CD4-positive, CD25-positive, alpha-beta regulatory T cell (primary cell): Measurements from ENCODE around the gene THUMPD3. TPM values are rescaled to one million over a fixed set of nuclear protein-coding genes. Genes with fewer than 3 reads are reported as not detected.

Experiments
- polyA plus RNA-seq, 4 donors: library from polyadenylated mRNA; unstranded; fragments of 300-500 nt; fragmentation: Illumina TruSeq; gene quantifications; one replicate each; pipeline ENCODE4 v1.2.3, GENCODE V29; 2021
- total RNA-seq: library from RNA; stranded (reverse); gene quantifications from one replicate; pipeline ENCODE4 v1.2.3, GENCODE V29; 2022

The THUMPD3 gene
- total and polyA plus RNA-seq, 5 donors from 2014 or later, result 17.9 to 40.2 (median 19.8) TPM

Other genes with a start within 250 kb of the THUMPD3 start
- 8.1 TPM for gene SRGAP3, start 113.4 kb upstream of the THUMPD3 start, total RNA-seq
- gene SRGAP3, start 113.4 kb upstream of the THUMPD3 start, polyA plus RNA-seq, result 1 to 10 TPM; 1.8 to 3.7 (median 2.4) TPM
- gene SETD5, start 34.6 kb downstream of the THUMPD3 start, total RNA-seq, result 120 TPM
- 10 to 100 TPM; 17.7 to 32.2 (median 24.4) TPM for gene SETD5, start 34.6 kb downstream of the THUMPD3 start, polyA plus RNA-seq
- gene LHFPL4, start 190.8 kb downstream of the THUMPD3 start, total RNA-seq, result not detected
- gene LHFPL4, start 190.8 kb downstream of the THUMPD3 start, polyA plus RNA-seq, result under 1 TPM in 3 of 4 donors, not detected in 1; 0.03 to 0.18 (median 0.13) TPM